GM12878 (cell line): Measurements from ENCODE around the gene FBXL7. TPM values are rescaled to one million over a fixed set of nuclear protein-coding genes. Genes with fewer than 3 reads are reported as not detected.

Experiments used
- ATAC-seq: fragments of 200-7000 bp; cut with Tn5 transposase; 3 replicates; pipeline ENCODE4 v1.9.1; 2020; ENCODE audit warnings: mild to moderate bottlenecking, moderate library complexity
- BruUV-seq: library from RNA; stranded (reverse); fragments of 400-500 nt; replicated peaks from 2 replicates; lab custom pipeline; 2021; lab: Mats Ljungman, UMichigan
- CTCF ChIA-PET: fragments of 300-600 bp; sonication (Branson Sonifier 250); formaldehyde crosslinking; extraction: SDS; loops from one replicate; lab custom pipeline; 2021; ENCODE audit warnings: inconsistent platforms; lab: Yijun Ruan, JAX
- POLR2A ChIA-PET: fragments of 350-600 bp; formaldehyde crosslinking; extraction: SDS; loops from one replicate; lab custom pipeline; 2021; ENCODE audit warnings: inconsistent platforms; lab: Charles Lee
- RAD21 ChIA-PET: fragments of 300-600 bp; sonication (Branson Sonifier 250); formaldehyde crosslinking; loops from one replicate; lab custom pipeline; 2023; ENCODE audit warnings: antibody characterized with exemption; ENCODE audit not compliant: unreplicated experiment; lab: Charles Lee
- SMC1A ChIA-PET: fragments of 300-600 bp; sonication (Branson Sonifier 250); formaldehyde crosslinking; loops from one replicate; lab custom pipeline; 2023; ENCODE audit not compliant: unreplicated experiment, uncharacterized antibody; lab: Charles Lee
- DNase-seq: peaks from one replicate; pipeline ENCODE4 v3.0.0-alpha.2; 2011; ENCODE audit warnings: low read depth, low spot score
- FAIRE-seq: peaks from 3 replicates; lab custom pipeline; 2011; peaks lifted over from hg19 to GRCh38; lab: Jason Lieb, UNC
- H2AFZ ChIP-seq: 2 replicates; pipeline ENCODE4 v1.6.0; 2011; ENCODE audit warnings: low read depth, low read length, control low read depth; ENCODE audit not compliant: control insufficient read depth
- H3K27ac ChIP-seq: 2 replicates; pipeline ENCODE4 v1.5.1; 2011; ENCODE audit warnings: control low read depth; ENCODE audit not compliant: control insufficient read depth, insufficient read depth
- H3K27me3 ChIP-seq, 2 experiments: replicated peaks in 1 of 2; 2 replicates each; pipeline versions ENCODE4 v1.6.0 to v1.6.1; 2011; ENCODE audit warnings: low read length in 1 of 2; ENCODE audit not compliant: control insufficient read depth in 2 of 2, insufficient read depth in 2 of 2
- H3K36me3 ChIP-seq, 2 experiments: 2 replicates each; pipeline ENCODE4 v1.5.1; 2011; ENCODE audit warnings: low read length in 1 of 2; ENCODE audit not compliant: control insufficient read depth in 2 of 2, insufficient read depth in 2 of 2
- H3K4me1 ChIP-seq: 2 replicates; pipeline ENCODE4 v1.6.1; 2011; ENCODE audit warnings: mild to moderate bottlenecking, low read length, moderate library complexity, mixed read lengths; ENCODE audit not compliant: control insufficient read depth, insufficient read depth
- H3K4me2 ChIP-seq: 2 replicates; pipeline ENCODE4 v1.6.0; 2011; ENCODE audit warnings: control low read depth; ENCODE audit not compliant: control insufficient read depth, insufficient read depth
- H3K4me3 ChIP-seq: fragments of 200-600 bp; sonication (generic); 2 replicates; pipeline ENCODE4 v1.5.1; 2016
- H3K79me2 ChIP-seq: 2 replicates; pipeline ENCODE4 v1.6.0; 2011; ENCODE audit warnings: low read length; ENCODE audit not compliant: control insufficient read depth, insufficient read depth
- H3K9ac ChIP-seq: 2 replicates; pipeline ENCODE4 v1.8.0; 2011; ENCODE audit warnings: low read length, control low read depth, mixed read lengths; ENCODE audit not compliant: control insufficient read depth, insufficient read depth
- H3K9me3 ChIP-seq: replicated peaks from 3 replicates; pipeline ENCODE4 v1.5.1; 2011; ENCODE audit warnings: mild to moderate bottlenecking, low read length; ENCODE audit not compliant: control insufficient read depth, insufficient read depth
- H4K20me1 ChIP-seq: 2 replicates; pipeline ENCODE4 v1.6.0; 2011; ENCODE audit not compliant: control insufficient read depth, insufficient read depth
- BHLHE40 ChIP-seq, 2 experiments: fragments of 450-650 bp in 1 of 2; IDR thresholded peaks; 2 replicates each; pipeline ENCODE4 v1.6.1; 2011 to 2017; ENCODE audit warnings: low read depth in 2 of 2, borderline replicate concordance in 1 of 2, improper control_type of control experiment in 1 of 2, low read length in 1 of 2, mild to moderate bottlenecking in 1 of 2
- CBFB ChIP-seq: IDR thresholded peaks from 2 replicates; pipeline ENCODE4 v1.6.1; 2016; ENCODE audit warnings: antibody characterized with exemption, low read depth
- CHD2 ChIP-seq: IDR thresholded peaks from 2 replicates; pipeline ENCODE4 v1.6.1; 2011; ENCODE audit warnings: low read depth, low read length, improper control_type of control experiment, borderline replicate concordance
- CREM ChIP-seq: IDR thresholded peaks from 2 replicates; pipeline ENCODE4 v1.6.1; 2014; ENCODE audit warnings: antibody characterized with exemption, low read depth
- EZH2 ChIP-seq: IDR thresholded peaks from 2 replicates; pipeline ENCODE4 v1.6.1; 2012; ENCODE audit warnings: low read depth, mild to moderate bottlenecking, control low read depth, inconsistent platforms, low read length, borderline replicate concordance; ENCODE audit not compliant: control insufficient read depth
- NFYA ChIP-seq: IDR thresholded peaks from 2 replicates; pipeline ENCODE4 v1.6.1; 2011; ENCODE audit warnings: low read depth, mild to moderate bottlenecking, low read length, improper control_type of control experiment, borderline replicate concordance
- NR2C1 ChIP-seq: fragments of 450-650 bp; IDR thresholded peaks from 2 replicates; pipeline ENCODE4 v1.6.1; 2017; ENCODE audit warnings: antibody characterized with exemption, mild to moderate bottlenecking, moderate library complexity
- PAX8 ChIP-seq: fragments of 450-650 bp; IDR thresholded peaks from 2 replicates; pipeline ENCODE4 v1.6.1; 2017; ENCODE audit warnings: mild to moderate bottlenecking, moderate library complexity
- RB1 ChIP-seq: fragments of 450-650 bp; formaldehyde crosslinking; IDR thresholded peaks from 2 replicates; pipeline ENCODE4 v1.6.1; 2017; ENCODE audit warnings: mild to moderate bottlenecking, borderline replicate concordance
- RUNX3 ChIP-seq: IDR thresholded peaks from 2 replicates; pipeline ENCODE4 v1.6.1; 2012; ENCODE audit warnings: low read length, inconsistent platforms
- SP1 ChIP-seq: IDR thresholded peaks from one replicate; pipeline ENCODE4 v1.6.1; 2011; ENCODE audit warnings: low read depth, low read length
- TCF7 ChIP-seq: IDR thresholded peaks from 2 replicates; pipeline ENCODE4 v1.6.1; 2014; ENCODE audit warnings: antibody characterized with exemption, borderline replicate concordance
- WGBS: methylation state at CpG from one replicate; pipeline ENCODE4 v1.1.6; 2016; ENCODE audit warnings: low lambda C conversion rate; ENCODE audit not compliant: insufficient replicate concordance, insufficient coverage; ENCODE audit errors: missing lambda C conversion rate; 5-methylcytosine and 5-hydroxymethylcytosine counted together
- in situ Hi-C: fragments of 300-500 bp; cut with MboI; formaldehyde crosslinking; loops from 9 replicates; pipeline ENCODE4 v1.14.3; 2018; ENCODE audit warnings: mixed read lengths
- intact Hi-C: fragments of 100-400 bp; cut with micrococcal nuclease; formaldehyde crosslinking; loops from one replicate; pipeline ENCODE4 v1.14.2; 2022; ENCODE audit not compliant: unreplicated experiment
- polyA plus RNA-seq, 11 experiments: library from polyadenylated mRNA; depleted of rRNA in 4 of 11; unstranded in 6 of 11; stranded (reverse) in 5 of 11; fragments of >200 nt; fragmentation: Nextera tagmentation in 4 of 11; fragmentation: Illumina TruSeq in 1 of 11; extraction: Ambion mirVana in 4 of 11; extraction: Trizol in 1 of 11; gene quantifications; 1 replicate in 1 of 11; 2 replicates in 10 of 11; pipeline versions ENCODE4 v1.2.1 to v1.2.3, GENCODE V29; 2011 to 2016; ENCODE audit warnings: inconsistent platforms in 2 of 11, missing spikeins in 2 of 11, low read depth in 1 of 11
- total RNA-seq, 4 experiments: library from RNA; depleted of rRNA in 3 of 4; stranded (reverse); fragments of >200 nt in 3 of 4; fragmentation: Illumina TruSeq in 1 of 4; extraction: Trizol in 1 of 4; gene quantifications; 2 replicates each; pipeline versions ENCODE4 v1.2.1 to v1.2.3, GENCODE V29; 2013 to 2021

The FBXL7 gene
- total and polyA plus RNA-seq, 10 of the 15 experiments (the other 5 are each of a cell fraction or from before 2014, with no cell fraction given): 0.03 to 0.44 (median 0.16) TPM

- ChIA-PET POLR2A (no interaction called here), CTCF (no interaction called here), SMC1A (no interaction called here), RAD21 (no interaction called here)
- Histone ChIP-seq H3K4me2 (no peak overlapping the region), H3K4me1 (no peaks in the 10 kb centered on the region), H3K9me3 (no peaks in the 10 kb centered on the region), H3K27ac (no peak overlapping the region), H2AFZ (no peak overlapping the region), H3K79me2 (no peaks in the 10 kb centered on the region), H3K9ac (no peak overlapping the region), H3K4me3 (no peak overlapping the region), H4K20me1 (no peaks in the 10 kb centered on the region), H3K36me3 (no peaks in the 10 kb centered on the region), H3K27me3 (no peaks in the 10 kb centered on the region)
- DNase-seq (no peak), FAIRE-seq (no peak), ATAC-seq (no peak)
- 0% methylated on average over 5 of the region's 5 CpGs for WGBS
- intact Hi-C loops: no loop called here
- TF ChIP-seq CHD2 (no peak), CBFB (no peak), BHLHE40 (IDR thresholded peaks at IDR 0.05; ENCODE audit: borderline replicate concordance in 1 of 2, low read depth in 2 of 2, low read length in 1 of 2) (no peak), SP1 (no peak), NR2C1 (no peak), PAX8 (no peak), RB1 (no peak), RUNX3 (no peak), CREM (no peak), TCF7 (no peak), EZH2 (no peak), NFYA (no peak)
- BruUV-seq: no TSS peak
- in situ Hi-C loops: no loop called here
These were observed 33.3 kb downstream of the FBXL7 start for GRCh38 chr5:15533129-15533893.
